DOHH2 (cell line): Measurements from ENCODE around the gene CHRM1.

ENCODE experiments used
- H3F3A ChIP-seq: fragments of 200-600 bp; sonication (generic), shearing (Covaris generic); 2 replicates; pipeline ENCODE4 v1.6.0; 2016; ENCODE audit warnings: antibody characterized with exemption, mild to moderate bottlenecking; ENCODE audit not compliant: control insufficient read depth, insufficient read depth
- H3K27ac ChIP-seq: fragments of 200-600 bp; sonication (generic); 2 replicates; pipeline ENCODE4 v1.5.1; 2014; ENCODE audit warnings: low read depth, mild to moderate bottlenecking, low read length, moderate library complexity
- H3K27me3 ChIP-seq: fragments of 200-600 bp; sonication (generic); 2 replicates; pipeline ENCODE4 v1.6.1; 2014; ENCODE audit warnings: mild to moderate bottlenecking, low read length, mixed read lengths; ENCODE audit not compliant: control insufficient read depth
- H3K36me3 ChIP-seq: fragments of 200-600 bp; sonication (generic); 2 replicates; pipeline ENCODE4 v1.6.1; 2014; ENCODE audit warnings: mild to moderate bottlenecking, low read length, moderate library complexity, mixed read lengths; ENCODE audit not compliant: control insufficient read depth
- H3K4me1 ChIP-seq: fragments of 200-600 bp; sonication (generic); 2 replicates; pipeline ENCODE4 v1.6.1; 2014; ENCODE audit warnings: mild to moderate bottlenecking, low read length, mixed read lengths; ENCODE audit not compliant: control insufficient read depth
- H3K4me2 ChIP-seq: fragments of 200-600 bp; sonication (generic); 2 replicates; pipeline ENCODE4 v1.6.0; 2014; ENCODE audit warnings: mild to moderate bottlenecking, low read length, moderate library complexity
- H3K4me3 ChIP-seq: fragments of 200-600 bp; sonication (generic); 2 replicates; pipeline ENCODE4 v1.5.1; 2014; ENCODE audit warnings: mild to moderate bottlenecking, low read length, mixed read lengths
- H3K79me2 ChIP-seq: fragments of 200-600 bp; sonication (generic); 2 replicates; pipeline ENCODE4 v1.6.1; 2014; ENCODE audit warnings: mild to moderate bottlenecking, low read length, mixed read lengths; ENCODE audit not compliant: control insufficient read depth
- H3K9me2 ChIP-seq: fragments of 200-600 bp; sonication (generic); replicated peaks from 2 replicates; pipeline ENCODE4 v1.6.1; 2014; ENCODE audit warnings: mild to moderate bottlenecking, low read length, mixed read lengths; ENCODE audit not compliant: control insufficient read depth
- H3K9me3 ChIP-seq: fragments of 200-600 bp; sonication (generic); 2 replicates; pipeline ENCODE4 v1.6.1; 2014; ENCODE audit warnings: antibody characterized with exemption, low read length, mixed read lengths; ENCODE audit not compliant: control insufficient read depth, insufficient read depth
- H4K20me1 ChIP-seq: fragments of 200-600 bp; sonication (generic); 2 replicates; pipeline ENCODE4 v1.6.0; 2014; ENCODE audit warnings: low read depth, mild to moderate bottlenecking, antibody characterized with exemption, low read length, moderate library complexity; ENCODE audit not compliant: control insufficient read depth, insufficient read depth
- EZH2phosphoT487 ChIP-seq: fragments of 200-600 bp; sonication (generic); IDR thresholded peaks from 2 replicates; pipeline ENCODE4 v1.6.1; 2017; ENCODE audit warnings: borderline replicate concordance, mild to moderate bottlenecking, antibody characterized with exemption, low read length, moderate library complexity, mixed read lengths
- TF ChIP-seq, protein P1 (sequence below): fragments of 200-600 bp; sonication (generic); IDR thresholded peaks from one replicate; pipeline ENCODE4 v1.5.1; 2014; ENCODE audit warnings: antibody characterized with exemption, mild to moderate bottlenecking, low read depth, low read length; ENCODE audit not compliant: poor library complexity, severe bottlenecking

The CHRM1 gene

DNA sequence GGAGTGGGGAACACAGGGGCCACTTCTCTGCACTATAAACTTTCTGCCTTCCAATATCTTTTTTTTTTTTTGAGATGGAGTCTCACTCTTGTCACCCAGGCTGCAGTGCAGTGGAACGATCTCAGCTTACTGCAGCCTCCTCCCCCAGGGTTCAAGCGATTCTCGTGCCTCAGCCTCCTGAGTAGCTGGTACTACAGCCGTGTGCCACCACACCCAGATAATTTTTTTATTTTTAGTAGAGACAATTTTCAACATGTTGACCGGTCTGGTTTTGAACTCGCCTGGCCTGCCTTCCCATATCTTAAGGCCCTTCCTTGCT is 38.8 kb downstream of the CHRM1 start:
- peaks cover 24% of the 10 kb centered on the region for H3F3A ChIP-seq
- H3K27ac ChIP-seq, result peak overlapping the region; percentile 69
- peak overlapping the region; percentile 99 for H3K4me2 ChIP-seq
- peak overlapping the region; percentile 92 for H3K4me3 ChIP-seq
- H3K36me3 ChIP-seq, result peaks cover 85% of the 10 kb centered on the region
- peaks cover 72% of the 10 kb centered on the region for H3K79me2 ChIP-seq
- H3K9me2 ChIP-seq, result no peaks in the 10 kb centered on the region
- no peaks in the 10 kb centered on the region for H3K9me3 ChIP-seq
- no peak for TF ChIP-seq EZH2phosphoT487
- TF ChIP-seq, protein P1, sequence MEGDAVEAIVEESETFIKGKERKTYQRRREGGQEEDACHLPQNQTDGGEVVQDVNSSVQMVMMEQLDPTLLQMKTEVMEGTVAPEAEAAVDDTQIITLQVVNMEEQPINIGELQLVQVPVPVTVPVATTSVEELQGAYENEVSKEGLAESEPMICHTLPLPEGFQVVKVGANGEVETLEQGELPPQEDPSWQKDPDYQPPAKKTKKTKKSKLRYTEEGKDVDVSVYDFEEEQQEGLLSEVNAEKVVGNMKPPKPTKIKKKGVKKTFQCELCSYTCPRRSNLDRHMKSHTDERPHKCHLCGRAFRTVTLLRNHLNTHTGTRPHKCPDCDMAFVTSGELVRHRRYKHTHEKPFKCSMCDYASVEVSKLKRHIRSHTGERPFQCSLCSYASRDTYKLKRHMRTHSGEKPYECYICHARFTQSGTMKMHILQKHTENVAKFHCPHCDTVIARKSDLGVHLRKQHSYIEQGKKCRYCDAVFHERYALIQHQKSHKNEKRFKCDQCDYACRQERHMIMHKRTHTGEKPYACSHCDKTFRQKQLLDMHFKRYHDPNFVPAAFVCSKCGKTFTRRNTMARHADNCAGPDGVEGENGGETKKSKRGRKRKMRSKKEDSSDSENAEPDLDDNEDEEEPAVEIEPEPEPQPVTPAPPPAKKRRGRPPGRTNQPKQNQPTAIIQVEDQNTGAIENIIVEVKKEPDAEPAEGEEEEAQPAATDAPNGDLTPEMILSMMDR, result no peak
- no peaks in the 10 kb centered on the region for H3K27me3 ChIP-seq
- peaks cover 30% of the 10 kb centered on the region for H3K4me1 ChIP-seq
- H4K20me1 ChIP-seq, result peaks cover 8% of the 10 kb centered on the region

- Histone ChIP-seq H3K4me2 (peak overlapping the region; percentile 99), H3K4me1 (peaks cover 30% of the 10 kb centered on the region), H3F3A (peaks cover 27% of the 10 kb centered on the region)
Measured at GRCh38 chr11:62881579-62882430, 39.4 kb downstream of the CHRM1 start.

GRCh38 chr11:62880803-62881578 is 40.2 kb downstream of the CHRM1 start, which contains the start of gene SLC3A2:
SLC3A2 (plus strand) TSS chr11:62880896; CDS start chr11:62881024, 128 bp downstream.
- Histone ChIP-seq H3K27ac (peak within 1 kb of the TSS; percentile 69), H3F3A (peaks cover 27% of the 10 kb centered on the region), H4K20me1 (peaks cover 11% of the 10 kb centered on the region), H3K4me2 (peak within 1 kb of the TSS; percentile 99), H3K9me3 (no peaks in the 10 kb centered on the region), H3K36me3 (peaks cover 83% of the 10 kb centered on the region), H3K9me2 (no peaks in the 10 kb centered on the region), H3K79me2 (peaks cover 84% of the 10 kb centered on the region), H3K4me3 (peak within 1 kb of the TSS; percentile 92), H3K27me3 (no peaks in the 10 kb centered on the region), H3K4me1 (peaks cover 30% of the 10 kb centered on the region)
- TF ChIP-seq EZH2phosphoT487, result no peak
- TF ChIP-seq, protein P1, result peak; percentile 84

More at GRCh38 chr11:62881579-62882430, 39.4 kb downstream of the CHRM1 start:
- TF ChIP-seq, protein P1, result no peak
- TF ChIP-seq EZH2phosphoT487, result no peak
- Histone ChIP-seq H3K9me3 (no peaks in the 10 kb centered on the region), H3K36me3 (peaks cover 85% of the 10 kb centered on the region), H3K27ac (peak overlapping the region; percentile 69), H3K27me3 (no peaks in the 10 kb centered on the region), H3K79me2 (peaks cover 78% of the 10 kb centered on the region), H4K20me1 (peaks cover 11% of the 10 kb centered on the region), H3K4me3 (peak overlapping the region; percentile 92), H3K9me2 (no peaks in the 10 kb centered on the region)
